HAP-1 (cell line): ENCODE results near the gene CRABP1.

Source experiments
- DNase-seq, 2 experiments: peaks; one replicate each; pipeline ENCODE4 v3.0.0-alpha.2; 2016 to 2020; ENCODE audit warnings: low spot score in 2 of 2
- H3K27me3 ChIP-seq: fragments of 250-450 bp; sonication (Bioruptor Pico); 2 replicates; pipeline ENCODE4 v1.5.1; 2020; ENCODE audit warnings: low read depth, mild to moderate bottlenecking, moderate library complexity
- H3K36me3 ChIP-seq: fragments of 250-450 bp; sonication (Bioruptor Pico); replicated peaks from 2 replicates; pipeline ENCODE4 v1.5.1; 2020; ENCODE audit warnings: mild to moderate bottlenecking
- H3K4me1 ChIP-seq: fragments of 250-450 bp; sonication (Bioruptor Pico); 2 replicates; pipeline ENCODE4 v1.5.1; 2020; ENCODE audit warnings: mild to moderate bottlenecking
- H3K4me3 ChIP-seq: fragments of 250-450 bp; sonication (Bioruptor Pico); 2 replicates; pipeline ENCODE4 v1.5.1; 2020; ENCODE audit warnings: mild to moderate bottlenecking, moderate library complexity
- H3K9me3 ChIP-seq: fragments of 250-450 bp; sonication (Bioruptor Pico); 2 replicates; pipeline ENCODE4 v1.5.1; 2020; ENCODE audit warnings: mild to moderate bottlenecking, moderate library complexity
- in situ Hi-C: fragments of 300-500 bp; cut with MboI; formaldehyde crosslinking; loops from 3 replicates; pipeline ENCODE4 v1.14.3; 2020; ENCODE audit warnings: low sequenced_read_pairs, inconsistent platforms, mixed read lengths

Gene CRABP1

DNA sequence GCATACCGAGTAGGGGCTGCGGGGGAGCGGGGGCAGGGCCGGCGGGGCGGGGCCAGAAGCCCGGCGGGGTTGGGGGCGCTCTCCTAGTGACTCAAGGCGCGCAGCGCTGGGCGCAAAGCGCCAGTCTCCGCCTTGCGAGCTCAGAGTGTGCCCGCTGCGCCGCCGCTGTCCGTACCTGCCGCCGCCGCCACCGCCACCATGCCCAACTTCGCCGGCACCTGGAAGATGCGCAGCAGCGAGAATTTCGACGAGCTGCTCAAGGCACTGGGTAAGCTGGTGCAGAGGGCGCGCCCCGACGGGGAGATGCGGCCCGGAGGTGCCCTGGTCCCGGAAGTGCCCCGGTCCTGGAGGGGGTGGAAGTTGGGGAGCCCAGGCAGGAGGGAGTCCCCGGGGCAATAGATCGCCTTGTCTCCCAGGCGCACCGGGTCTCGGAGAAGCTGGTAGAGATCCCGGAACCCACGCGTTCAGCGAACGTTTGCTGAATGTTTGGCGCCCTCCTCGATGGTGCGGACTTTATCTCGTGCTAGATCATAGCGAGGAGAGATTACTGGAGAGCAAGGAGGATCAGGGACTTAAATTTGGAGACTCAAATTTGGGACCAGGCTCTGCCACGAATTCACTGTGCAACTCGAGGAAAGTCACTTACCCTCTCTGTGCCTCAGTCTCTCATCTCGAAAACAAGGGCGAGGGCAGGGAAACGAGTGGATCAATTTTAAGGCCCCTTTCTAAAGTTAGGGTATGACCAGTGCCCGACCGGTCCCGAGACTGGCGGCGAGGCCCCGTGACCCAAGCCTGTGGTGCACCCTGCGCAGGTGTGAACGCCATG, at the start of gene CRABP1:
CRABP1 (plus strand) TSS at position 123 of the 826 bp plus-strand sequence; CDS start at position 199, 76 bp downstream.
- no peaks in the 10 kb centered on the region for H3K36me3 ChIP-seq
- peak within 1 kb of the TSS; percentile 27 for H3K4me3 ChIP-seq
- peaks cover under 1% of the 10 kb centered on the region; the same call in 1 of the 2 replicates for H3K4me1 ChIP-seq
- H3K27me3 ChIP-seq, result peaks cover 86% of the 10 kb centered on the region
- DNase-seq, result peak in 1 of 2 experiments; percentile 44
- no peaks in the 10 kb centered on the region for H3K9me3 ChIP-seq
- in situ Hi-C loops, result no loop called here

DNA sequence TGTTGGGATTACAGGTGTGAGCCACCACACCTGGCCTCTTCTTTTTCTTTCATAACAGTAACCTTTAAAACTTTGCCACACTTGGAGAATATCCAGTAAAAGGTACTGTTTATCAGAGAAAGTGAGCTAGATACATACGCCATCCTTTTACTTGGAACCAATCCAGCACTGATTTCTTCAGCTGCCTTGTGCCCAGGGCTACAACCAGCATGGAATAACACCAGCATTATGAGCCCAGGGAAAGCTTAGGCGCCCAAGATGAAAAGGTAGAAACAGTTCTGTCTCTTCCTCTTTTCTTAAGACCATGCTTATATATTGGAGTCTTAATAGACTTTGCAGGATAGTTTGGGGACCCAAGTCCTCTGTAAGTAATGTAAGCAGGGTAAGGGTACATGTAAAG, 49.1 kb upstream of the CRABP1 start:
- Histone ChIP-seq H3K36me3 (peaks cover 63% of the 10 kb centered on the region), H3K4me1 (no peaks in the 10 kb centered on the region), H3K9me3 (no peaks in the 10 kb centered on the region), H3K4me3 (no peak overlapping the region), H3K27me3 (no peaks in the 10 kb centered on the region)
- in situ Hi-C loops, result no loop called here
- no peak for DNase-seq

DNA sequence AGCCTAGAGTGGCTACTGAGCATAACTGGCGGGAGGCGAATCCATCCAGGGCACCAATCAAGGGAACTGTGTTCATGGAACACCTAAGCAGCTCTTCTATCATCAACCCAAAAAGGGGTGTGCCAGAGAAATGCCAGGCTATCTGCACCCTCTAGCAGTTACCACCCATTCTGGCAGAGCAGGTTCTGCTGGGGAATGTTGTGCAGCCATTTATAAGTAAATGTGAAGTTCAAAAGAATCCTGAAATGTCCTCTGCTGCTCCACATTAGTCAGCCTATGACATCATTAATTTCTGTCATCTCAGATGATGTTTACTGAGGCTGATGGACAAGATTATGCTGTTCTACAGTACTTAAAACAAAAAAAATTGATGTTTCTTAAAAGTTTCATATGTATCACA, 48.5 kb upstream of the CRABP1 start:
- Histone ChIP-seq H3K36me3 (peaks cover 57% of the 10 kb centered on the region), H3K4me3 (no peak overlapping the region), H3K9me3 (no peaks in the 10 kb centered on the region), H3K4me1 (no peaks in the 10 kb centered on the region), H3K27me3 (no peaks in the 10 kb centered on the region)
- no peak for DNase-seq
- in situ Hi-C loops, result no loop called here

DNA sequence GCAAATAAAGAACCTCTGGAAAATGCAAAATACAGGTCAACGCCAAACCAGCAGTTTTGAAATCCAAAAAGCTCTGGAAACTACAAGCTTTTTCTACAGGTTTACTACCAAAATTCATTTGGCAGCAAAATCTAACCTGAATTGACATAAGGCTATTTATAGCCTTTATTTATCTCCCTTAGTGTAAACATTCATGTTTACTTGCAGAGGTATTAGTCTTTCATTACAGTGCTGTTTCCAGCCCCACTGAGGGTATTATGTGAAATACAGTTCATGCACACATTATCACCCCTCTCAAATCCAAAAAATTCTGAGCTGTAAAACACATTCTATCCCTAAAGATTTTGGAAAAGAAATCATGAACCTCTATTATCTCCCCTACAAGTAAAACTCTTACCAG, 47.9 kb upstream of the CRABP1 start:
- H3K4me1 ChIP-seq, result no peaks in the 10 kb centered on the region
- H3K9me3 ChIP-seq, result no peaks in the 10 kb centered on the region
- DNase-seq, result no peak
- no peaks in the 10 kb centered on the region for H3K27me3 ChIP-seq
- peaks cover 51% of the 10 kb centered on the region for H3K36me3 ChIP-seq
- in situ Hi-C loops, result no loop called here
- H3K4me3 ChIP-seq, result no peak overlapping the region

DNA sequence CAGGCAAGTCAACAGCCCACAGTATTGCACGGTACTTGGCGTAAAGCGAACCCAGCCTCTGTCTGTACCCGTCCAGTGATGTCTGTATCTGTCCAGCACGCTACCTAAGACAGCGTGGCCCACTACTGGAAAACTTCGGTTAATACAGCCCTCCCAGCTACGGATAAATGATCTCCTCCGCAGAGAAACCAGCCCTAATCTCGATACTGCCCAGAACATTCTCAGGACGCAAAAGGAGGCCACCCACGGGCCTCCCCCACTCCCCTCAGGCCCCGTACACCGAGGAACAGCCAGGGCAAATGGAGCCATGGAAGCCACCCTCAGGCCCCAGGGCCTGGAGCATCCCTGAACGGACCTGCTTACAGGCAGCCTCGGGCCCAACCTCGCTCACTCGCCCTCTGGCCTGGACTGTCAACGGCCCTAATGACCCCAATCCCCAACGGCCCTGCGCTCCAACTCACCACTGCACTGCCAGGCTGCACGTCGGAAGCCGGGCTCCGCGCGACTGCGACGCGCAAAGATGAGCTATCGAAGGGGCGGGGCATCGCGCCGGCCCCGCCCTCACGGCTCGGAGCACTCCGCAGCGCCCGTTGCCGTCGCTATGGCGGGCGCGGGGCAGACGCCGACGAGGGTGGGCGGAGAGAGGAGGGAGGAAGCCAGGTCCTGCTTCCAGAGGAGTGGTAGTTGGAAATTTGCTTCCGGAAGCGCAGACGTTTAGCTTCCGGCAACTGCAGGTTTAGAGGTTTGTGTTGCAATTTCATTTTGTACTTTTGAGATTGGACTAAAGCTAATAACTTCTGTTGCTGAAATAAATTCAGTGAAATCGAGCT, 40.8 kb upstream of the CRABP1 start, which contains the start of gene SKIC8:
SKIC8 (minus strand) TSS at position 509 of the 830 bp plus-strand sequence. CDS start 3,923 bp downstream, outside the sequence.
- Histone ChIP-seq H3K36me3 (peaks cover under 1% of the 10 kb centered on the region; the same call in 1 of the 2 replicates), H3K27me3 (no peaks in the 10 kb centered on the region), H3K4me3 (peak within 1 kb of the TSS; percentile 96), H3K9me3 (no peaks in the 10 kb centered on the region), H3K4me1 (peaks cover 23% of the 10 kb centered on the region)
- DNase-seq, result peak; percentile 100
- in situ Hi-C loops, result no loop called here

DNA sequence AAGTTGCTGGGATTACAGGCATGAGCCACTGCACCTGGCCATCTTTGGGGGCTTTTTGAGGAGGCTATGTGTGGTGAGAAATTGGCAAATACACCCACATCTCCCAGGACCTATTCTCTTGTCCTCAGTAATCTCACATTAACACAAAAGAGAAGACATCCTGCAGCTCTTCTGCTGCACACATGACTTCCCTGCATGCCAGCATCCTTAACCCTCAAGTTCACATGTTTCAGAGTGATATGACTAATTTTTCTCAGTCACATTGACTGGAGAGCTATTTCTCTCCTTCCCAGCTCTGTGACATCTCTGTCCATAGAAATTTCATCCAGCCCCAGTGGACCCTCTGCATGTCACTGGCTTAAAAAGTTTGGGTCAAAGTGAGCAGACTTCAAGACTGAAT, 38.8 kb upstream of the CRABP1 start:
- Histone ChIP-seq H3K27me3 (no peaks in the 10 kb centered on the region), H3K4me3 (no peak overlapping the region), H3K9me3 (no peaks in the 10 kb centered on the region), H3K4me1 (peaks cover 23% of the 10 kb centered on the region), H3K36me3 (no peaks in the 10 kb centered on the region; the same call in 1 of the 2 replicates)
- in situ Hi-C loops, result loop anchor here (10.0 kb wide), 1 partner anchor 403 kb away; no protein-coding TSS in a partner anchor
- no peak for DNase-seq

DNA sequence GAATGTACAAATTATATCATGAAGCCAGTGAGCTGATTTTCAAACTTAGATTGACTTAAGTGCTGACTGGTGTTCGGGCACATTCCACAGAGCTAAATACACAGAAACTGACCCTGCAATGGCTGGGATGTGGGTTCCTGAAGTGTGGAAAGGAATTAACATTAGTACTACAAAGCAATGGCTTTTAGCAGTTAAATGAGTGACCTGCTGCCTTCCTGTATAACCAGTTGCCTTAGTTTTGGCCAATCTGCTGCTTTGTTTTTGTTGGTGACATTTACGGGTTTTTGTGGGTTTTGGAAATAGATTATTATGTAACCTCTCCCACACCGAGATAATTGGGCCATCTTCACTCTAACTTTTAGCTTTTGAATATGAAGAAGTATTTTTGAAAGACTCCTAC, 38.3 kb upstream of the CRABP1 start:
- in situ Hi-C loops, result loop anchor here (10.0 kb wide), 1 partner anchor 403 kb away; no protein-coding TSS in a partner anchor
- Histone ChIP-seq H3K9me3 (no peaks in the 10 kb centered on the region), H3K27me3 (no peaks in the 10 kb centered on the region), H3K4me3 (no peak overlapping the region), H3K4me1 (peaks cover 23% of the 10 kb centered on the region), H3K36me3 (no peaks in the 10 kb centered on the region; the same call in 1 of the 2 replicates)
- no peak for DNase-seq

DNA sequence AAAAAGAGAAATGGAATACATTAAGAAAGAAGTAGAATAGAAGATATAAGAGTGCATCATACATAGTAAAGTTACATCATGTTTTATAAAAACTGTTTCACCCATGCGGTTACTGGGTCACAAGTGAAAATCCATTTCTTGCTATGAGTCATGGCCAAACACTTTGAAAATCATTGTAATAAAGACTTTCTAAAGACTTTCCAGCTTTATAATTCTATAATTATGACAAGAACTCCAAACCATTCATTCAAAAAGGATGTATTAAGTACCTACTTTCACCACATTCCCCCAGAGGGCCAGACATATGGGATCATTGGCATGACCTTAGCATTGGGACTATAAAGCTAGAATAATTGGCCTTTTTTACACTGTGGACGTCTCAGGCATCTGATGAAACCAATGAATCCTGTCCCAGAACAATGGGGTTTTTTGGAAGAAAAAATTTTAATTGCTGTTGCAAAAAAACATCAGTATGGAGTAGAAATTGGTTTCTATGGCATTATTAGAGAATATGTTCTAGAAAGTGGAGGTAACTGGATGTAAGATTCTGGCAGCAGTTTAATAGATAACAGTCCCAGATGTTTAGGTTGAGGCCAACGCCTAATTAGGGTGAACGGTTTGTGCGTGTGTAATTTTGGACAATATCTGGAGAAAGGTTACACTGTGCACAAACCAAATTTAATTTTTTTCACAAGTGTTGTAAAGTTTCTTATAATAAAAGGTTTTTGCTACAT, 37.4 kb upstream of the CRABP1 start:
- no peak overlapping the region for H3K4me3 ChIP-seq

DNA sequence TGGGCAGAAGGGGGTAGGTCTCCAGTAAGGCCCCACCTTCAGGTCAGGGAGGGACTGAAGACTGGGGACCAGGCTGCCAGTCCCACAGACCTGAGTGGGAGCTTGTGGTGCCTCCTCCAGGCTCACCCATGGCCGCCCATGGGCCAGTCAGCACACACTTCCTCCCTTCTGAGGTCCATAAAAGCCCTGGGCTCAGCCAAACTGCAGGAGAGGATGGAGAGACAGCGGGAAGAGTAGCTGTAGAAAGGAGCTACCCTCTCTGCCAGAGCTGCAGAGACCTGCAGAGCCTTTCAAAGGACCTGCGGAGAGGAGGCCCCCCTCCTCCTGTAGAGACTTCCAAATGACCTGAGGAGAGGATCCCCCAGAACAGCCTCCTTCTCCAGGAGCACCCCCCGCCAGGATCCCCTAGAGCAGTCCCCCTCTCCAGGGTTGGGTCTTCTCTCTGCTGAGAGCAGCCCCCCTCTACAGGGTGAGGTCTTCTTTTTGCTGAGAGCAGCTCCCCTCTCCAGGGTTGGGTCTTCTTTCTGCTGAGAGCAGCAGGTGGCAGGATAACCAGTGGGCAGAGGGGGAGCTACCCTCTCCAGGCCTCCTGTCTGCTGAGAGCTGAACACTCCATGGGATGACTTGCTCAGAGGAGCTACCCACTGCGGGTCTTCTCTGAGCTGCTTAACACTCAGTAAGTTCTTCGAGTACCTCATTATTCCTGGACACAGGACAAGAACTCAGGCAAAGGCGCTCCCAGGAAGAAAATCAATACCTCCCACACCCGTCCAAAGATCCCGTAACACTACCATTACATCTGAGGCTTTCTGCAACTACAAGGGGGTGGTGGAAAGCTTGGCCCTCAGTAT, 35.7 kb upstream of the CRABP1 start:
- in situ Hi-C loops, result loop anchor here (10.0 kb wide), 1 partner anchor 400 kb away; no protein-coding TSS in a partner anchor
- peaks cover 18% of the 10 kb centered on the region for H3K4me1 ChIP-seq
- no peaks in the 10 kb centered on the region for H3K27me3 ChIP-seq
- no peak overlapping the region for H3K4me3 ChIP-seq
- DNase-seq, result no peak
- H3K36me3 ChIP-seq, result no peaks in the 10 kb centered on the region
- H3K9me3 ChIP-seq, result no peaks in the 10 kb centered on the region

More for the DNA sequence above, 37.4 kb upstream of the CRABP1 start:
- H3K27me3 ChIP-seq, result no peaks in the 10 kb centered on the region
- DNase-seq, result peak; percentile 56 to 68
- in situ Hi-C loops, result loop anchor here (10.0 kb wide), 1 partner anchor 402 kb away; no protein-coding TSS in a partner anchor
- H3K9me3 ChIP-seq, result no peaks in the 10 kb centered on the region
- peaks cover 23% of the 10 kb centered on the region for H3K4me1 ChIP-seq
- H3K36me3 ChIP-seq, result no peaks in the 10 kb centered on the region; the same call in 1 of the 2 replicates

DNA sequence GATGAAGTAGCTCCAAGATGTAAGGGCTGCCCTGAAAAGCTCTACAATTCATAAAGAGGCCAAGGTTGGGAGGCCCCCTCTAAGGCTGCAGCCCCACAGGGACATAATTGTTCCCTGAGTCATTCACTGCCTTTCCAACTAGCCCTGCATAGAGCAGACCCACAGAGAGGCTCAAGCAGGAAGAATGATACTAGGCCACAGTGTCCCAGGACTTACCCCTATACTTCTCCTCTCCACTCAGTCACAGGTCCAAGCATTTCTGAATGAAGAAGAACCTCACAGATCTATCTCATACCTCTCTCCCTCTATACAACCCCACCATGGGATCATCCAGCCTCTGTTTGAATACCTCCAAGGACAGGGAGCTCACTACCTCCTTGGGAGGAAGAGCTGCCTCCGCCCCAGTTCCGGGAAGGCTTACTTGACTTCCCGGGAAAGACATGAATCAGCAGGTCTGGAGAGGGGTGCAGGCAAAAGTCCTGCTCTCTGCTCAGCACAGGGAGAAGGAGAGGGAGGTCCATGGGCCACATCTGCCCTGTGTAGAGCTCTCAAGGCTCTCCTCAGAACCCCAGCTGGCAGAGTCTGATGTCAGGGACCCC, 33.9 kb upstream of the CRABP1 start:
- H3K4me3 ChIP-seq, result no peak overlapping the region
- H3K27me3 ChIP-seq, result no peaks in the 10 kb centered on the region
- DNase-seq, result no peak
- in situ Hi-C loops, result loop anchor here (10.0 kb wide), 1 partner anchor 399 kb away; no protein-coding TSS in a partner anchor
- H3K9me3 ChIP-seq, result no peaks in the 10 kb centered on the region
- peaks cover 18% of the 10 kb centered on the region for H3K4me1 ChIP-seq
- no peaks in the 10 kb centered on the region for H3K36me3 ChIP-seq

DNA sequence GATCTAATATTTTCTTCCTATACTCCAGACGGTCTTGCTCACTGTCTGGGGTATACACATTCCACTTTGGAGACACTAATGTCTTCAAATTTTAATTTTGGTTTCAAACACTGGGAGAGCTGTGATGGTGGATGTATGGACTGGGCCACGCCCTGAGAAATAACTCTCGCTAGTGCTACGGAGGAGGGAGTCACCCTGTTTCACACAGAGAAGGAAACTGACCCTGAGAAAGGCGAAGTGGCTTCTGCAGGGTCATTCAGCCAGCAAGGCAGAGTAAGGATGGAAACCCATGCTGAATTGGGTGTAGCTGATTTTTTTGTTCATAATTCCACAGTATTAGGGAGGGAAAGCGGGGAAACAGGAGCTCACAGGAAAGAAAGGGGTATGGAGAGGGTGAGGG, 32.2 kb upstream of the CRABP1 start:
- in situ Hi-C loops, result loop anchor here (10.0 kb wide), 1 partner anchor 397 kb away; no protein-coding TSS in a partner anchor
- H3K9me3 ChIP-seq, result no peaks in the 10 kb centered on the region
- H3K36me3 ChIP-seq, result no peaks in the 10 kb centered on the region
- no peaks in the 10 kb centered on the region for H3K27me3 ChIP-seq
- H3K4me3 ChIP-seq, result no peak overlapping the region
- DNase-seq, result peak in 1 of 2 experiments; percentile 20
- H3K4me1 ChIP-seq, result peaks cover 7% of the 10 kb centered on the region

DNA sequence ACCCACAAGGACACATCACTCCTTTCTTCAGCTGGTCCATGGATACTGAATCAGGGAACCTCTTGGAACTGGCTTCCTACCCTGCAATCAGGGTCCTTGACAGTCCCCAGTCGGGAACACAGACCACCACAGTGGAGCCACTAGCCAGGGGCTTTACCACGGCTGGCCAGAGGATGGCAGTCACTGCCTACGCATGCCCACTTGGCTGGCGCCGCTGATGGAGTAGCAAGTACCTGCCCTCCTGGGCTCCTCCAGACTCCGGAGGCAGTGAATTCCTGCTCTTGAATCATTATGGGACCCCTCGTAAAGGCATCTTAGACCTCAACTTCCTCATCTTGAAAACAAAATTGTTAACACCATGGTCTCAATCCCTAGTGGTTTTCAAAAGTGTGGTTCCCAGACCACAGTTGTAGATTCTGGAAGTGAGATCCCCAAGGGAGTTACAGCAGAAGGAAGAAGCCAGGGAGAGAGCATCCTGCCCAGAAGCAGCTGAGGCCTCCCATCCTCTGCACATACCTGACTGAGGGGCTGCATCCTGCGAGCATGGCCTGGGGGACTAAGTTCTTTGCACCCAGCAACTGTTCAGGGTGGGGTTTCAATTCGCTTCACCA, 31.6 kb upstream of the CRABP1 start:
- in situ Hi-C loops, result loop anchor here (10.0 kb wide), 1 partner anchor 396 kb away; no protein-coding TSS in a partner anchor
- H3K36me3 ChIP-seq, result no peaks in the 10 kb centered on the region

More for the DNA sequence above, 31.6 kb upstream of the CRABP1 start:
- Histone ChIP-seq H3K27me3 (no peaks in the 10 kb centered on the region), H3K4me1 (peaks cover 4% of the 10 kb centered on the region), H3K9me3 (no peaks in the 10 kb centered on the region), H3K4me3 (no peak overlapping the region)
- peak; percentile 86 to 95 for DNase-seq
